ENCODE data around the gene SPPL3.
"Not testable (repeated sequence)": the region's sequence is repeated elsewhere in the genome, so short reads cannot be mapped to it uniquely, and the experiment has no call there.

The SPPL3 gene, protein sequence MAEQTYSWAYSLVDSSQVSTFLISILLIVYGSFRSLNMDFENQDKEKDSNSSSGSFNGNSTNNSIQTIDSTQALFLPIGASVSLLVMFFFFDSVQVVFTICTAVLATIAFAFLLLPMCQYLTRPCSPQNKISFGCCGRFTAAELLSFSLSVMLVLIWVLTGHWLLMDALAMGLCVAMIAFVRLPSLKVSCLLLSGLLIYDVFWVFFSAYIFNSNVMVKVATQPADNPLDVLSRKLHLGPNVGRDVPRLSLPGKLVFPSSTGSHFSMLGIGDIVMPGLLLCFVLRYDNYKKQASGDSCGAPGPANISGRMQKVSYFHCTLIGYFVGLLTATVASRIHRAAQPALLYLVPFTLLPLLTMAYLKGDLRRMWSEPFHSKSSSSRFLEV

DNA sequence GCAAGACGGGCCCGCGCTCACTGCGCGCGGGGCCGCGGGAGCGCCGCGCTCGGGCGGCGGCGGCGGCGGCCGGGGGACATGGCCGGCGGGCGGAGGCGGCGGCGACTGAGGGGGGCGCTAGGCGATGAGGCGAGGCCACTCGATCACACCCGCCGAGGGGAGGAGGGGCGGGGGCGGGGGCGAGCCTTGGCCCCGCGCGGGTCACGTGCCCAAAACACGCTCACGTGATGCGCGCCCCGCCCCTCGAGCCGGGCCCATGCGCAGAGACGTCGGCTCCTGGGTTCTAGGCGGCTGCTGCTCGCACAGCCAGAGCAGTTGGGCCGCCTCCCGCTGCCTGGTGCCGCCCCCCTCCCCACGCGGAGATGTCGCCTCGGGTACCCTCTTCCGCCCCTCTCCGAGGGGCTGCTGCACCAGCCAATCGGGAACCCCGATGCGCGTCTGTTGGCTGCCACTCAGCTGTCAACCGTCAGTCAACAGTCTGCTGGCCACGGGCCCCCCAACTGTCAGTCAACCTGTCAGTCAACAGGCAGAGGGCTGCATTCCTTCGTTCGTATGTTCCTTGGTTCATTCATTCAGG lies at the start of gene SPPL3:
Gene SPPL3, minus strand, starts transcription at position 162 of the 577 bp plus-strand sequence. CDS start 491 bp downstream, outside the sequence.
- in situ Hi-C loops (cut with MboI; ENCODE audit: low pct_unique_long_range_greater_than_20kb, low sequenced_read_pairs) = no loop called here
- DNase-seq = peak; percentile 89

DNA sequence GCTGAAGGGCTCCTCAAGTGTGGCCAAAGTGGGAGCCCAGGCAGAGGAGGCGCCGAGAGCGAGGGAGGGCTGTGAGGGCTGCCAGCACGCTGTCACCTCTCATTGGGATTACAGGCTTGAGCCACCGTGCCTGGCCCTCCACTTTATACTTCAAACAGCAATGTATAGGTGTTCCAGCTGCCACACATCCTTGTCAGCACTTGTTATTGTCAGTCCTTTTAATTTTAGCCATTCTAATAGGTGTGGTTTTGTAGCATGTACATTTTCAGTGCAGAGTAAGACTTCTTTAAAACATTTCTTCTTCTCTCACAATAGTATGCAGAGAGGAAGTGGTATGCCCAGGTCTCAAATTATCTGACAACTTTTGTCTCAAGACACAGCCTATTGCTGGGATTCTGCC lies 46.6 kb upstream of the SPPL3 start:
- DNase-seq = no peak
- in situ Hi-C loops (cut with MboI; ENCODE audit: low pct_unique_long_range_greater_than_20kb, low sequenced_read_pairs) = no loop called here

DNA sequence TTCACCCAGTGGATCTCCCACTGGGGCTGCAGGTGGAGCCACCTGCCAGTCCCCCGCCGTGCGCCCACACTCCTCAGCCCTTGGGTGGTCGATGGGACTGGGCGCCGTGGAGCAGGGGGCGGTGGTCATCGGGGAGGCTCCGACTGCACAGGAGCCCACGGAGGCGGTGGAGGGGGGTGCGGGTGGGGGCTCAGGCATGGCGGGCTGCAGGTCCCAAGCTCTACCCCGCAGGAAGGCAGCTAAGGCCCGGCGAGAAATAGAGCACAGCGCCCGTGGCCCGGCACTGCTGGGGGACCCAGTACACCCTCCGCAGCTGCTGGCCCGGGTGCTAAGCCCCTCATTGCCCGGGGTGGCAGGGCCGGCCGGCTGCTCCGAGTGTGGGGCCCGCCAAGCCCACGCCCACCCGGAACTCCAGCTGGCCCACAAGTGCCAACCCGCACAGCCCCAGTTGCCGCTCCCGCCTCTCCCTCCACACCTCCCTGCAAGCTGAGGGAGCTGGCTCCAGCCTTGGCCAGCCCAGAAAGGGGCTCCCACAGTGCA lies 46.2 kb upstream of the SPPL3 start:
- in situ Hi-C loops (cut with MboI; ENCODE audit: low pct_unique_long_range_greater_than_20kb, low sequenced_read_pairs) = not testable (repeated sequence)

DNA sequence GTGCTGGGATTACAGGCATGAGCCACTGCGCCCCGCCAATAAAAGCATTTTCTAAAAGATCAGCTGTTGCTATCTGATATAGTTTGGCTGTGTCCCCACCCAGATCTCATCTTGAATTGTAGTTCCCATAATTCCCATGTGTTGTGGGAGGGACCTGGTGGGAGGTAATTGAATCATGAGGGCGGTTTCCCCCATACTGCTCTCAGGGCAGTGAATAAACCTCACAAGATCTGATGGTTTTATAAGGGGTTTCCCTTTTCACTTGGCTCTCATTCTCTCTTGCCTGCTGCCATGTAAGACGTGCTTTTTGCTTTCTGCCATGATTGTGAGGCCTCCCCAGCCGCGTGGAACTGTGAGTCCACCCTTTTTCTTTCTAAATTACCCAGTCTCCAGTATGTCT lies 41.4 kb upstream of the SPPL3 start:
- DNase-seq; in situ Hi-C loops (cut with MboI; ENCODE audit: low pct_unique_long_range_greater_than_20kb, low sequenced_read_pairs): not testable (repeated sequence)

More for the DNA sequence above, 46.2 kb upstream of the SPPL3 start:
- DNase-seq = not testable (repeated sequence)

DNA sequence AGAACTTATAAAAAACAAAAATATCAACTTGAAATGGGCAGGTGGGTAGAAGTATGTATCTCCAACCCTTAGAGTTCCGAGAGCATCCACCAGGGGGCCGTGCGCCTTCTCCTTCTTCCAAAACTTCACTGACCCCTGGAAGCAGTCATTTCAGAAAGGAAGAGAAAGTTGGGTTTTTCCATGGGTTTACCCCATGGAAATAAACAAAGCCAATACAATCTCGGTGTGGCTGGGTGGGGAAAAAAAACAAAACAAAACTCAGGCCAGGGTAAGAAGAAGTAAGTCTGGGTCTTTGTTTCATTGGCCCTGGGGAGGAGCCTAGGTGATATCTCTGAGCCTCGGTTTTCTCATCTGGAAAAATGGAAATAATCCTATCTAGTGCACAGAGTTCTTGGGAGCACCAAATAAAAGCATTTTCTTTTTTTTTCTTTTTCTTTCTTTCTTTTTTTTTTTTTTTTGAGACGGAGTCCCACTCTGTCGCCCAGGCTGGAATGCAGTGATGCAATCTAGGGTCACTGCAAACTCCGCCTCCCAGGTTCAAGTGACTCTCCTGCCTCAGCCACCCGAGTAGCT lies 40.6 kb upstream of the SPPL3 start:
- in situ Hi-C loops (cut with MboI; ENCODE audit: low pct_unique_long_range_greater_than_20kb, low sequenced_read_pairs) = no loop called here
- peak; percentile 81 for DNase-seq

DNA sequence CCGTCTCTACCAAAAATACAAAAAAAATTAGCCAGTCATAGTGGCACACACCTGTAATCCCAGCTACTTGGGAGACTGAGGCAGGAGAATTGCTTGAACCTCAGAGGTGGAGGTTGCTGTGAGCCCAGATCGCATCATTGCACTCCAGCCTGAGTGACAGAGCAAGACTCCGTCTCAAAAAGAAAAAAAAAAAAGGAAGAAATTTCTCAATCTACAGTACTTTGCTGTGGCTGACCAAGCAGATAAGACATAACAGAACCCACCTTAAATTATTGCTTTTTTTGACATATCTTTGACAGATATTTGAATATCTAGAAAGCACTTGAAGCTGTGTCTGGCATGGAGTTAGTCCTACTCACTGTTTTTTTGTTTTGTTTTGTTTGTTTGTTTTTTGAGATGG lies 39.3 kb upstream of the SPPL3 start:
- DNase-seq = no peak
- in situ Hi-C loops (cut with MboI; ENCODE audit: low pct_unique_long_range_greater_than_20kb, low sequenced_read_pairs) = no loop called here

DNA sequence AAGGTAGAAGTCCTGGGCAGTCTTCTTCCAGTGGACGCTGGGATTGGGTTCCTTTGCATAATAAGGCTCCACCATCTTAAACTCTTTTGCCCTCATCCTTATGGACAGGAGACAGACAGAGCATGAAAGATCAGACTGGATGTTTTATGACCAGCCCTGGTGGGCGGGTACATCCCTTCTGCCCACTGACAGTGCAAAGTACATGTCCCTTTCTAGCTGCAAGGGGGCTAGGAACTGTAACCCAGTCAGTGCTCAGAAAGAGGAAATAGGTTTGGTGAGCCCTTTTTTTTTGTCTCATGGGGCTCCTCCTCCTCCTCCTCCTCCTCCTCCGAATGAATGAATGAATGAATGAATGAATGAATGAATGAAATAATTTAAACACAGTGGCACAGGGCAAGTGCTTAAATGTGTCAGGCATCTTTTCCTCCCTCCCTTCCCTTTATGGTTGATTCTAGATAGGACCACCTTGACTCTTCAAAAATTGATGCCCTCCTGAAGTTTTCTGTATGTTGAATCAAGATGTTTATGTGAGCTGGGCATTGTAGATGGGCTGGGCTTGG lies 37.8 kb upstream of the SPPL3 start:
- in situ Hi-C loops (cut with MboI; ENCODE audit: low pct_unique_long_range_greater_than_20kb, low sequenced_read_pairs) = no loop called here
- DNase-seq = peak; percentile 44

DNA sequence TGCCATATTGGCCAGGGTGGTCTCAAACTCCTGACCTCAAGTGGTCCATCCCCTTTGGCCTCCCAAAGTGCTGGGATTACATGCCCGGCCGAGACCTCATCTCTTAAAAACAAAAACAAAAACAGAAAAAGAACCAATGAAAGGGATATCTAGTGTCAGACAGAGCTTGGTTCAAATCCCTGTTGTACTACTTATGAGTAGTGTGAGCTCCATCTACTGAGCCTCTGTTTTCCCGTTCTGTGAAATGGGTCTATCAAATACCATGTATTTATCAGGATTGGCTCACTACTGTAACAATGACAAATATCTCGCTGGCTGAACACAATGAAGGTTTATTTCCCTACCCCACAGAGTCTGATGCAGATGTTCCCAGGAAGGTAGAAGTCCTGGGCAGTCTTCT lies 37.3 kb upstream of the SPPL3 start:
- in situ Hi-C loops (cut with MboI; ENCODE audit: low pct_unique_long_range_greater_than_20kb, low sequenced_read_pairs) = no loop called here
- DNase-seq = no peak

DNA sequence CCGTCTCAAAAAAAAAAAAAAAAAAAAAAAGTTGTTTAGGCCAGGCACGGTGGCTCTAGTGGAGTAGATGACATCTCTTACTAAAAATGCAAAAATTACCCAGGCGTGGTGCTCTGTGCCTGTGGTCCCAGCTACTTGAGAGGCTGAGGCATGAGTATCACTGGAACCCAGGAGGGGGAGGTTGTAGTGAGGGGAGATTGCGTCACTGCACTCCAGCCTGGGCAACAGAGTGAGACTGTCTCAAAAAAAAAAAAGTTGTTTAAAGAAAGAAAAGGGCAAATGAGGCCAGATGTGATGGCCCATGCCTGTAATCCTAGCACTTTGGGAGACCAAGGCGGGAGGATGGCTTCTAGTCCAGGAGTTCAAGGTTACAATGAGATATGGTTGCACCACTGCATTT lies 36.6 kb upstream of the SPPL3 start:
- peak; percentile 54 for DNase-seq
- in situ Hi-C loops (cut with MboI; ENCODE audit: low pct_unique_long_range_greater_than_20kb, low sequenced_read_pairs) = no loop called here

DNA sequence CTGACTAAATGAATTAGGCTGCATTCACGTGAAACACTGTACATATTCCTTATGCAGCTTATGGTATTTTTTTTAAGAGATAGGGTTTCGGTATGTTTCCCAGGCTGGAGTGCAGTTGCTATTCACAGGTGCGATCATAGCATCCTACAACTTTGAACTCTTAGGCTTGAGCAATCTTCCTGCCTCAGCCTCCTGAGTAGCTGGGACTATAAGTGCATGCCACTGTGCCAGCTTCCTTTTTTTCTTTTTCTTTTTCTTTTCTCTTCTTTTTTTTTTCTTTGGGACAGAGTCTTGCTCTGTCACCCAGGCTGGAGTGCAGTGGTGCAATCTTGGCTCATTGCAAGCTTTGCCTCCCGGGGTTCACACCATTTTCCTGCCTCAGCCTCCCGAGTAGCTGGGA lies 35.8 kb upstream of the SPPL3 start:
- no peak for DNase-seq
- in situ Hi-C loops (cut with MboI; ENCODE audit: low pct_unique_long_range_greater_than_20kb, low sequenced_read_pairs) = no loop called here

DNA sequence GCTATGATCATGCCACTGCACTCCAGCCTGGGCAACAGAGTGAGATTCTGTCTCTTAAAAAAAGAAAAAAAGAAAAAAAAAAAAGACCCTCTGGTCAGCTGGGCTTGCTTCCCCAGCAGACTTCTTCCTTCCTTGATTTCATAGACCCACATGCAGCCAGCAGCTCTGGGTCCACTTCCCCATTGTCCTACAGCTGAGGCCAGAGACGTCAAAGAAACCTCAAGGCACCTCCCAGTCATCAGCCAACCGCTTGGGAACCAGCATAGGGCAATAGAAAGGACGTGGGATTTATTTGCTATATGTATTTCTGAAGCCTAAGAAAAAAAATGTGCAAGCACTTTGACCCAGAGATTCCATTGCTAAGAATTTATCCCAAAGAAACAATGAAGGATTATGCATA lies 35.4 kb upstream of the SPPL3 start:
- peak; percentile 70 for DNase-seq
- in situ Hi-C loops (cut with MboI; ENCODE audit: low pct_unique_long_range_greater_than_20kb, low sequenced_read_pairs) = no loop called here

DNA sequence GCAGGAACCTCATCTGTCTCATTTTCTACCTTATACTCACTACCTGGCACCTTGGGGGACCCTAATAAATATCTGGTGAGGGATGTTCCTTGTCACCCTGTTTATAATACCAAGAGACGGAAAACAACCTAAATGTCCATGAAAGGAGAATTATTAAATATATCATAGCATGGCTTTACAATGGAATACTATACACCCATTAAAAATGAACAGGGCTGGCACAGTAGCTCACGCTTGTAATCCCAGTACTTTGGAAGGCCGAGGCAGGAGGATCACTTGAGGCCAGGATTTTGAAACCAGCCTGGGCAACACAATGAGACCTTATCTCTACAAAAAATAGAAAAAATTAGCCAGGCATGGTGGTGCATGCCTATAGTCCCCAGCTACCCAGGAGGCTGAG lies 34.3 kb upstream of the SPPL3 start:
- in situ Hi-C loops (cut with MboI; ENCODE audit: low pct_unique_long_range_greater_than_20kb, low sequenced_read_pairs) = no loop called here

DNA sequence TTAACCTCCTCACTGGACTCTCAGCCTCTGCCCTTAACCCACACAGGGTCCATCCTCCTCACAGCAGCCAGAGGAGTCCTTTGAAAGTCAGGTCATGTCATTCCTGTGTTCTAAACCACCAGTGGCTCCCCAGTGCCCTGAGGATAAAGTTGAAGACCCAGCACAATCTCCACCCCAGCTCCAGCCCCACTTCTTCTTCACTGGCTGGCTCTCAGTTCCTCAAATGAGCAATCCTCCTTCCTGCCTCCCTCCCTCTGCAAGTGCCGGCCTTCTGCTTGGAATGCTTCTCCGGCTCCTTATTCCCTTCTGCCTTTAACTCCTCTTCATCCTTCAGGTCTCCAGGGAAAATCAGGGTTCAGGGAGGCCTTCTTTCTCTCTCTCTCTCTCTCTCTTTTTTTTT lies 32.0 kb upstream of the SPPL3 start:
- DNase-seq = no peak
- in situ Hi-C loops (cut with MboI; ENCODE audit: low pct_unique_long_range_greater_than_20kb, low sequenced_read_pairs) = no loop called here

More for the DNA sequence above, 34.3 kb upstream of the SPPL3 start:
- DNase-seq = no peak

DNA sequence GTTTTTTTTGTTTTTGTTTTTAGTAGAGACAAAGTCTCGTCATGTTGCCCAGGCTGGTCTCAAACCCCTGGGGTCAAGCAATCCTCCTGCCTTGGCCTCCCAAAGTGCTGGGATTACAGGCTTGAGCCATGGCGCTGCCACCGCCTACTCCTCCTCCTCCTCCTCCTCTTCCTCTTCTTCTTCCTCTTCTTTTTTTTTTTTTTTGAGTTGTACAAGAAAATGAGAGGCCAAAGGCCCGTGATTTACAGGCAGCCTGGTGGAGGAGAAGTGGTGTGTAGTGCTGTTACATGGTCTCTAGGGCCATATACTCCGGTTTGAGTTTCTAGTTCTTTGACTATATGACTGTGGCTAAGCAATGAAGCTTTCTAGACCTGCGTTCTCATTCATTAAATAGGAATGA lies 29.6 kb upstream of the SPPL3 start:
- peak; percentile 20 for DNase-seq
- in situ Hi-C loops (cut with MboI; ENCODE audit: low pct_unique_long_range_greater_than_20kb, low sequenced_read_pairs) = no loop called here

DNA sequence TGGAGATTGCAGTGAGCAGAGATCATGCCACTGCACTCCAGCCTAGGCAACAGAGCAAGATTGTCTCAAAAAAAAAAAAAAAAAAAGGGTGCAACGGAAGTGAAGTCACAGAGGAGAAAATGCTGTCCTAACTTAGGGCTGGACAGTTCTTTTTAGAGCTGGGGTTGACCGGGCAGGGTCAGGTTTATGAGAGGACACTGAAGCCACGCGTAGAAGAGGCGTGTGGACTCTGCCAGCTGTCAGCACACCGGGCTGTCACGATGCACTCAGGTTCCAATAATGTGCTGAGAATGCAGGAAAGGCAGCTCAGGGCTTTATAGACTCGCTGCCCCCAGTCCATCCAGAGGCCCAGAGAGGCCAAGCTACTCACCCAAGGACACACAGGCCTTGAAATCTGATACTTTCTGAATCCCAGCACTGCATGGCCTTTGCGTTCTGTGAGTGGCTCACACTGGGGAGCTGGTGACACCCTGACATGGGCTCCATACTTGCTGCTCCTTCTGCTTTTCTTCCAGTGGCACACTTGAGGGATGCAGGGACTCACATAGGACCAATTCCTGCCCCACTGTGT lies 28.9 kb upstream of the SPPL3 start:
- no peak for DNase-seq
- in situ Hi-C loops (cut with MboI; ENCODE audit: low pct_unique_long_range_greater_than_20kb, low sequenced_read_pairs) = no loop called here

DNA sequence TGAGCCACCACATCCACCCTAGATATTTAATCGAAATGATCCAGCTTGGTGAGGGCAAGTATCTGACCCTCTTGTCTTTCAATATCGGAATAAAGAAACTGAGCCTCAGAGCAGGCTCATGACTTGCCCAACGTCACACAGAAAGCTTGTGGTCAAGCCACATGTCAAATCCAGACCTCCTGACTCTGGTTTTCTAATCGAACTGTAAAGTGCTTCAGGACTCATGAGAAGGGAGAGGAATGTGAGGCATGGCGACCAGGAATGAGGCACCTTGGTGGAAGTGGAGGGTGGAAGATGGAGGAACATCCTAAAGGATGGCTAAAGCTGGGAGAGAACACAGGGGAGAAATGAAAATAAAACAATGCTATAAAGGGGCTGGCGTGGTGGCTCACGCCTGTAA lies 27.9 kb upstream of the SPPL3 start:
- DNase-seq = no peak
- in situ Hi-C loops (cut with MboI; ENCODE audit: low pct_unique_long_range_greater_than_20kb, low sequenced_read_pairs) = no loop called here

DNA sequence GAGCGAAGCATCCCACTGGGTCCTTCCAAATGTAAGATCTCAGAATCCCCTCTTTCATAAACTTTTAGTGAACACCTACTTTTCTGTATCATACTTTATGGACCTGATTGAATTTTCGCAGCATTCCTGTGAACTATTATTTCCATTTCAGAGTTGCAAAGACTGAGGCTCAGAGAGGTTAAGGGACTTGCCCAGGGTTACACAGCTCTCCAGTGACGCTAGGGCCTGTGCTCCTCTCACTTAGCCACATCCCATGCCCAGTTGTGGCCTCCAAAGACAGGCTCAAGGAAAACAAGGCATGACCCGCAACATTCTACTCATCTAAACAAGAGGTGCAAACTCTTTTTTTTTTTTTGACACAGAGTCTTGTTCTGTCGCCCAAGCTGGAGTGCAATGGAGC lies 25.9 kb upstream of the SPPL3 start:
- in situ Hi-C loops (cut with MboI; ENCODE audit: low pct_unique_long_range_greater_than_20kb, low sequenced_read_pairs) = no loop called here
- DNase-seq = no peak

DNA sequence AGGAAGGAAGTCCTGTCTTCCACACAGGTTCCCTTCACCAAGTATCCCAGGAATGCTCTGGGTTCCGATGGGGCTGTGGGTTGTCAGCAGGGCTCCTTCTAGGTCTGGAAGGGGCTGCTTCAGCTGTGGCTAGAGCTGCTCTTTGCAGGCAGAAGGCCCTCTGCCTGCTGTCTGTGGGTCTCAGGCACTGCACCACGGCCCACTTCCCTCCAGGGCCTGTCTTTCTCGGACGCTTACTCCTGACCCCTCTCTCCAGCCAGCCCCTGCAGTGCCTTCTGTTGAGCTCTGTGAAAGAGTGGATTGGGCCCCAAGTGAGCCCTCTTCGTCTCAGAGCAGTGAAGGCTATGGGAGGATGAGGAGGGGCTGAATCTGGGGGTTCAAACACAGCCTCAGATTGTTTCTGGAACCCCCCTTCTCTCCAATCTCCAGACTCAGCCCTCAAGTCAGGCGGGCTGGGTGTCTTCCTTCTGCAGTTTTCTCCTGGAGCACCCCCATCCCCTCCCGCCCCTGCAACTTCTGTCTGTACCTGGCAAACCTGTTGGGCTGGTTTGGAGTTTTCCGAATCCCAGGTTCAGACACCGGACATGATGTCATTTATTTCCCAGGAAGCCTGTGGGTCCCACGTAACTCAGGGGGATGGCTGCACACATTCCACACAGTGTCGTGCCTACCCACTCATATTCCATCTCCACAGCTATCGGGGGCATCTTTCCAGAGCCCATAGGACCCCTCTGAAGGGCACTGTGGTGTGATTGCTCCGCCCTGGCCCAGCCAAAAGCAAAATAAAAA lies 24.9 kb upstream of the SPPL3 start:
- no peak for DNase-seq
- in situ Hi-C loops (cut with MboI; ENCODE audit: low pct_unique_long_range_greater_than_20kb, low sequenced_read_pairs) = no loop called here
